Stimulated activated CD4-positive, alpha-beta T cell treated with anti-CD3 and anti-CD28 coated beads, Interleukin-12 subunit alpha, Interleukin-12 subunit beta, amount 100 ng/mL, for 4 hours (primary cell): ENCODE data around the gene DIAPH3.

ENCODE experiments used
- DNase-seq: peaks from one replicate; pipeline ENCODE4 v3.0.0-alpha.2; 2020

DIAPH3 gene

GRCh38 chr13:59701261-59701660 is 462.5 kb downstream of the DIAPH3 start:
- DNase-seq, result no peak

GRCh38 chr13:59700281-59700680 is 463.4 kb downstream of the DIAPH3 start:
- DNase-seq, result no peak

DNA sequence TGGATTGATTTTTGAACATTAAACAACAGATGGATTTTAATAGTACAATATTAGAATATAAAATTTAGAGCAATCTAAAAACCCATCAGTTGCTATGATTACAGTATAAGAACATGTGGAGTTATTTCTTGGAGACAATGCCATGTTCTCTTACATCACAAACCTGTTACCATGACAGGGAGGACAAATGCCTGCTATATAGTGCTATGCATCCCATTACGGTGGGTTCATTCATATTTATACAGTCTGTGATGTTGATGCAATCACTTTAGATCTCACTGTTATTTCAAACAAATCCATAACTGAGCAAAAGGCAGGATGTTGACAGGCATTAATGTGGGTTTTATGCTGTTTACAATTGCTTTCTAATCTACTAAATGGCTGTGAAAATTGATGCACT is 467.5 kb downstream of the DIAPH3 start:
- no peak for DNase-seq

DNA sequence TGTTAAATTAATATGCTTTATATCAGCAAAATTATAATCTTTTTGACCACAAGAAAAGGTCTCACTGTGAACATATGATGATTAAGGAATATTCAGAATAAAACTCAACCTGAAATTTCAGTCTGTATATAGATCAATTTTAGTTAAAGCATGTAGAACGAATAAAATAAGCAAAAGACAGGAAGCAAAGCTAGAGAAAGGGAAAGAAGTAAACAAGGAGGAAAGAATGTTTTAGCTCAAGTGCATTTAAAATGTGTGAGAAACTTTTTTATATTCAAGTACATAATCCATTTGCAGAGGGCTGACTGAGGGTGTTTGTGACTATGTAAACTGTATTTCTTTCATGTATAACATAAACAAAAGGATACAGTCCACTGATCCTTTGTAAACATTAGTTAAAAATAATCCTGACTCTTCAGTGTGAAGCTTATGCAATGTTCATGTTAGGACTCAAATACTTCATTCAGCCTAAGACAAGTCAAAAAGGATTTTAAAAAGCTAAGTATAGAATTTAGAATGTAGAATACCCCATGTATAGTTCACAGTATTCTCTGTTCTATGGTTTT is 472.1 kb downstream of the DIAPH3 start:
- no peak for DNase-seq

DNA sequence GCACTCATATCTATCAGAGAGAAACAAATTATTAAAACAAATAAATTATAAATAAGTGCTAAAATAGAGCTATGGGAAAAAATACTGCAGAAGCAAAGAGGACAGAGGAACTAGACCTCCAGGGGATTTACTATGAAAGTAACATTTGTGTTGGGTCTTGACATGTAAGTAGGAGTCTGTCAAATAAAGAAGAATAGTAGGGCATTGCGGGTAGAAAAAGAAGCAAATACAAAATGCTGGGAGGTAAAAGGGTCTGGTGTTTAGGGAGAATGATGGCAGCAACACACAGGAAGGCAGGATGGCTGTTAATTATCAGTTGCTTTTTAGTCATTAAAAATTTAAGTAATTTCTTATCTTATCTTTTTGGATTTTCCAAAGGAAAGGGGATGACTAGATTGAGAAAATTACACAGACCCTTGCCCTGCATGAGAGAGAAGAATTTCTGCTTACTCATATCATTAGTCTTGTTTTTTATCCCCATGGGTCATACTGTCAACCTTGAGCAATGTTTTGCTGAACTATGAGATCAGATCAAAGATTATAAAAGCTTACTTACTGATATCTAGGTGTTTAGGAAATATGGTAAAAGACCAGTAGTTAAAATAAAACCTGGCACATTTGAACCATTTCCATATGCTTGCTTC is 472.7 kb downstream of the DIAPH3 start:
- DNase-seq, result no peak

- no peak for DNase-seq
Observed at GRCh38 chr13:59689057-59689456, 474.7 kb downstream of the DIAPH3 start.

DNA sequence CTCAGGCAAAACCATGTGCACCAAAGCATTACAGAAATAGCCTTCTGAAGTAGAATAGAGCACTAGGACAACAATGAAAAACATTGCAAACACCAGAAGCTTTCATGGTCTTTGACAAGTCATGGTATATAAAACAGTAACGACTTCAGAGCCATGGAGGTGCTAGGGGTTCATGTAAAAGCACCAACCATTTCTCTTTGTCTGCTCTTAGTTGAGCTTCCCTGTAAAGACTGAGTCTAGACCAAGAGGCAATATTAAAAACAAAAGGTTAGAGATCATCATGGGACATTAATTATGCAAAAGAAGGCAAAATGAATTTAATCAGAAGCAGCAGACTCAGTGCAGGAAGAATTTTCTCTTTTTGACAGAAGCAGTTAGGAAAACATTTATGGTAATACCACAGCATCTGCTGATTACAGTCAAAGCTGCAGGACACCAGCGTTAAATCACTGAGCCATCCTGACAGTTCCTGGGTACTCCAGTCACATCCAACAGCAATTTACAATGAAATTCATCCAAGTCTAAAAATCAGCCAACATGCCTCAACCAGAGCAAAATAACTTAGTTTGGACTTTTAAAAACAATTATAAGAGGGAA is 476.8 kb downstream of the DIAPH3 start:
- DNase-seq, result no peak

- no peak for DNase-seq
Observed at GRCh38 chr13:59684105-59684504, 479.6 kb downstream of the DIAPH3 start.

DNA sequence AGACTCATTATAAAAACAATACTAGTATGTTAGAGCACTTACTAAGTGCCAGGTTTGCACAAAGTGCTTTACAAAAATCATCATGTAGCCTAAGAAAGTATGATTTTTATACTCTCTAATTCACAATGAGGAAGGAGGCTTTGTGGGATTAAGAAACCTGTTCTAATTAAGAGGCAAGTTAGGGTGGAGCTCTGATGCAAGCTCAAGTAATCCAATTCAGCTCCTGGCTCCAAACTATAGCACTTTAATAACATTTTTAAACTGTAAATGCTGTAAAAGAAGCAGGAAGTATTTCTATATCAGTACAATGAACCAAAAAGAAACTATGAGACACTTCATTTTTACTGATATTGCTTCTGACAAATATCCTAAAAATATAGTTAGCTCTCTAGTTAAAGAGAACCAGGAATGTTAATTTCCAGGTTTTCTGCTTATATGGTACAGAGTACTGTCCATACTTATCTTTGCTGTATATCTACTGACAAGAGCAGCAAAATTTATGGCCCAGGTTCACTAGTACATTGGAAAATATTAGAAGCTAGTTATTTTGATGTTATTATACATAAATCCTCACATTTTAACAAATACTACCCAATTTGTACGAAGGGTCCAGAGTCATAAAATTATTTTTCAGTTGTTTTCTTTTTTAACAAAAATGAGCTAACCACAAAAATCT is 482.0 kb downstream of the DIAPH3 start:
- no peak for DNase-seq

DNA sequence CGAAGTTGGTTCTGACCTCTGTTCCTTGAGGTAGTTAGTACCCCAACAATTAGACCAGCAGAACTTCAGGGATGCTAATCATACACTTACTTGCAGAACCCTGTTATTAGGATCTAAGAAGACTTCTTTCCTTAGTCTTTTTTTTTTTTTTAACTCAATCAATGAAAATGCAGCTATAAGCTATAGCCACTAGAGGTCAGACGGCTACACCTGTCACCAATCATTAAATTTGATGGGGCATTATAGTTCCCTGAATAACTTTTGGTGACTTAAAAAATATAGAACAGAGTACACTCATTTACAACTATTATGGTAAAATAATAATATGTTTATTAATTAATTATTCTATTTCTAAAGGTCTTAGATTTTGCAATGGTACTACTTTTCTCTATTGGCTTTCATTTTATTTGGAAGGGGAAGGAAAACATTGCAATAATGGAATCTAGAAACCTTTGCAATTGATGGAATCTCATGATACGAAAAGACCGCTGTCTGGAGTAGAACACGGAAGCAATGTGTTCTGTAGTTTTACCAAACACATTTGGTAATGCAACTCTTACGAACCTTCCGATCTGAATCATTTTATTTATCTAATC is 483.2 kb downstream of the DIAPH3 start:
- no peak for DNase-seq

DNA sequence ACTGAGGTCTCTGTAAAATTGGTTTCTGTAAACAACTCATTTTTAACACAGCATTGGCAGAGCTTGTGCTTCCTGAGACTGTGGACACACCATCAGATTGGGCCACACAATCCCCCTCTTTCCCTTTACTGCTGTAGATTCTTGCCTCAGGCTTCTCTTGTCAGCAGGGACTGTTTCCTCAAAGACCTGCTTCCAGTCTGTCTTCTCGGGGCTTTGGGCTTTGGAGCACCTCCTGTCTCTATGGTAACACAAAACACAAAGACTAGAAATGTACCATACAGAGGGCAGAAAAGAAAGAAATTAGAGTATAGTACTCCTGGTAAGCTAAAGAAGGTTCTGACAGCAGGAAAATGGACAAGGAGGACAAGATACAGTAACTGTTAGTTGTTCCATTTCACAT is 484.5 kb downstream of the DIAPH3 start:
- DNase-seq, result no peak

DNA sequence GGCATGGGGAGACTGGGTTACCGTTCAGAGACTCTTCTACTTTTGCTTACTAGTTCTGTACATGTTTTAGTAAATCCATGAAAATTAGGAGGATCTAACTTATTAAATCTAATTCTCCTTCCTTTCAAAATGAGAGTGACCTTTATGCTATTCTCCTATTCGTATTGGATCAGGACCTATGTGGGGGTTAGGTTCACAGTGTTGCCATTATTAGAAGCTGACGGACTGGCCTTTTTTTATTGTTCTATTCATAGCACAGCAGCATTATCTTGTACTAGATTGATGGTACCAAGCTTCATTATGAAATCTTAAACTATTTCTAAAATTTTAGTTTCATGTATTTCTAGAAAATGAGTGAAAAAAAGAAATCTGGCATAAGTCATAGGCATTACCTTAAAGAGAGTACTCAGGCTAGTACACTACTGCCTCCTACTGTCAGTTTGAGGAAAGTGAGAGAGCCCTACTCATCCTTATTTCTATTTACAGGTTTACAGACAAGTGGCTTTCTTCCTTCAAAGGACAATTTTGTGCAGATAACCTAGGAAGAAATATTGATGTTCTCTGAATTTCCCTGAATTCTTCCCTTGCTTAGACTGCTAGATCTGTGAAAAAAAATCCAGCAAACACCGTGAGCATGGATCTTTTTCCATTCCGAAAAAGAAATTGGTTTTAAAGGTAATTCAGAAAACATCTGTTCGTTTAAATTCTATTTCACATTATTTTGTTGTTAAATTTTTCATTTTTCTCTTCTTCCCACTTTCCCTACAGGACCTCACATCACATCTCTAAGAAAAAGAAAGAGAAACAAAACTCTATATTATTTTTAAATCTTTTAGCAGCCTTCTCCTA is 485.5 kb downstream of the DIAPH3 start:
- DNase-seq, result no peak

- no peak for DNase-seq
Observed at GRCh38 chr13:59677430-59677829, 486.3 kb downstream of the DIAPH3 start.

GRCh38 chr13:59674616-59675015 is 489.1 kb downstream of the DIAPH3 start:
- no peak for DNase-seq

DNA sequence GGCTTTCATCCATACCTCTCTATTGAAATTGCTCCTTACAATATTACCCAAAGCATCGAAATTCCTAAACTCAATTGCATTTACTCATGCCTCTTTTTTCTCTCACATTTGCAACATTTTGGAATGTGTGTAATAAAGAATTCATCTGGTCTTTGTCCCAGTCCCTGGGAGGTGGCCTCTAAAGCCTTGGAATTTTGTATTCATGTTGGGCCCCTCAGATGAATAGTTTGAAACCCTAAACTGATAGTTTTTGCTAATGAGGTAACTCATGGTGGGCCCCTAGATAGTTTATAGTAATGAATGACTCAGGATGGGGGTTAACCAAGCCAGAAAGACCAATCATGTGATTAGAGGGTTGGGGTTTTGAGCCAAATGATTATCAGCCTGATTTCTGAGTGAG is 490.4 kb downstream of the DIAPH3 start:
- no peak for DNase-seq

DNA sequence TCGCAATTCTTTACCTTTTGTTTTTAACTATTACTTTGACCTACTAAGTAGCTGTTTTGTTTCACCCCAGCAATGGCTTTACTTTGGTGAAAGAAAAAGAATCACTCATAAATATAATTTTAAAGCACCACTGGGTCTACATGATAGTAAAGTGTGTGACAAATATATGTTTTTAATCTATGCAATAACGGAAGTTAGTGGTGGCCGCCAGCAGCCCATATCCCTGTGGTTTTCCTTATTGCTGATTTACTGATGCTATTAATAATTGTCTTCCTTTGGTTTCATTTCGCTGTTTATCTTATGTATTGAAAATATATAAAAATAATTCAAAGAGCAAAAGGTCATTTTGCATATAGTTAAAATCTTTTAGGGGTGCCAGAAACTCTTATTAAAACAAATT is 491.3 kb downstream of the DIAPH3 start:
- DNase-seq, result no peak

DNA sequence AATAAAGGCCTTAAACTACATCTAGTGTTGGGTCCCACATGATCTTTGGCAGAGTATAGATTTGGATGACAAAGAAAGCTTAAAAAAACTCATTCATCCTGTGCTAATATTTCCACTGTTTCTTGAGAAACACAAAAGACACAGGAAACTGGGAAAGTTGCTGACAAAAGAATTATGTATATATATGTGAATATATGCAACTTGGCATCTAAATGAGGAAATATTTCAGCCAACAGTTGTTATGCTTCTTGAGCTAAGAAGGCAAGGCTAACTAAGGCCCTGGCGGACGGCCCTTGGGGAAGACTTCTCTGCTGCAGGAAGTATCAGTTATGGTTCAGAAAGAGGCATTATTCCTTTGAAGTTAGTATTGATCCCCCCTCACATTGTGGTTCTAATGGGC is 491.8 kb downstream of the DIAPH3 start:
- no peak for DNase-seq

GRCh38 chr13:59666504-59666903 is 497.2 kb downstream of the DIAPH3 start:
- DNase-seq, result no peak

- DNase-seq, result no peak
Observed at GRCh38 chr13:59665732-59666131, 498.0 kb downstream of the DIAPH3 start.

DNA sequence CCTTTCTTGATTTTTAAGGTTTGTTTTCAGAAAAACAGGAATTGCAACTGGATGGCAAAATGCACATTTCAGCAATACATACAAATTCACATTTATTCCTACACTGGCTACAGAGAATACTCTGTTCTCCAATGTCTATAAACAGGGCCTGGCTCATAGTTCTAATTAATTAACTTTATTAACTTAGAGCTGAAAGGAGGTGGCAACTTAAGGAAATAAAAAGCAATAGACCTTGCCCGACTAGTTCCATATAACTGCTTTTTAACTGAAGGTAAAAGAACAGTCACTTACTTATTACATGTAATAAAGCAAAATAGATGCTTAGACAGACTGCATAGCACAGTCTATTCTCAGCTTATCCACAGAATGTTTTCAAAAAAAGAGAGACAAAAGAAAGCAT is 498.5 kb downstream of the DIAPH3 start:
- DNase-seq, result no peak

DNA sequence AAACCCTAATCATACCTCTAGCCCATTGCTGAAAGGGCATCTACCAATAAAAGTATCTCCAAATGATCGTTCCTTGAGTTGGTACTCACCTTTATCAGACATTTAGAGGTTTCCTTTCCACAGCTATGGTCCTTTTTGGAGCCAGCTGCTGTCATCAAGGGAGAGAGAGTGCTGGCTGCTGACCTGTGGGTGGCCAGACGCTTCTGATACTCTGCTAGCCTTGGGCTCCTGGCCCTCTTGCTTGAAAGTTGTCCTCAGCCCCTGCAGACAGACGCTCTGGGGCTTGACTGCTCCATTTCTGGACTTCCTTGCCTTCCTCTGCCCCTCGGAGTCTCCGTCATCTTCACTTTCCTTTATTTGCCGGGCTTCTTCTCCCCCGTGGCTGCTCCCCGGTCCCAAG is 499.1 kb downstream of the DIAPH3 start:
- DNase-seq, result no peak

- no peak for DNase-seq
Observed at GRCh38 chr13:59663707-59664106, 500.0 kb downstream of the DIAPH3 start.

DNA sequence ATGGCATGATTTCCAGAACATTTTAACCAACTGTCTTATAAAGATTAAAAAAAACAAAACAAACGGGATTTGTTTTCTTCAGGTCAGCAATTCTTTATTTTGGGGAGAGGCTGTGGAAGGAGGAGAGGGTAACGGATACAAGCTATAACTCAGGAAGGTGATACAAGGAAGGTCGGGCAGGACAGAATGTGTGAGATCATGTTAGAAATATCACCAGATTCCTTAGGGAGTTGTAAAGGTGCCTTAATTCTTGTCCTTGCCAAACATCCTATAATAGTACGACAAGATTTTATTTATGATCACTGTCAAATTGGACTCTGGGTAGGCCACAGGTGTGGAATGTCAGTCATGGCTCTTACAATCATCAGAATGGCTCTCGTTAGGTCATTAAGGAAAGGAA is 503.1 kb downstream of the DIAPH3 start:
- no peak for DNase-seq
